Activated CD4-positive, CD25-positive, alpha-beta regulatory T cell treated with anti-CD3 and anti-CD28 coated beads, Interleukin-2, amount 50 U/mL, for 72 hours (primary cell): Measurements from ENCODE around the gene AXDND1.
"Not testable (repeated sequence)": the region's sequence is repeated elsewhere in the genome, so short reads cannot be mapped to it uniquely, and the experiment has no call there.

ENCODE experiments used
- DNase-seq: peaks from one replicate; pipeline ENCODE4 v3.0.0; 2021

The AXDND1 gene, protein sequence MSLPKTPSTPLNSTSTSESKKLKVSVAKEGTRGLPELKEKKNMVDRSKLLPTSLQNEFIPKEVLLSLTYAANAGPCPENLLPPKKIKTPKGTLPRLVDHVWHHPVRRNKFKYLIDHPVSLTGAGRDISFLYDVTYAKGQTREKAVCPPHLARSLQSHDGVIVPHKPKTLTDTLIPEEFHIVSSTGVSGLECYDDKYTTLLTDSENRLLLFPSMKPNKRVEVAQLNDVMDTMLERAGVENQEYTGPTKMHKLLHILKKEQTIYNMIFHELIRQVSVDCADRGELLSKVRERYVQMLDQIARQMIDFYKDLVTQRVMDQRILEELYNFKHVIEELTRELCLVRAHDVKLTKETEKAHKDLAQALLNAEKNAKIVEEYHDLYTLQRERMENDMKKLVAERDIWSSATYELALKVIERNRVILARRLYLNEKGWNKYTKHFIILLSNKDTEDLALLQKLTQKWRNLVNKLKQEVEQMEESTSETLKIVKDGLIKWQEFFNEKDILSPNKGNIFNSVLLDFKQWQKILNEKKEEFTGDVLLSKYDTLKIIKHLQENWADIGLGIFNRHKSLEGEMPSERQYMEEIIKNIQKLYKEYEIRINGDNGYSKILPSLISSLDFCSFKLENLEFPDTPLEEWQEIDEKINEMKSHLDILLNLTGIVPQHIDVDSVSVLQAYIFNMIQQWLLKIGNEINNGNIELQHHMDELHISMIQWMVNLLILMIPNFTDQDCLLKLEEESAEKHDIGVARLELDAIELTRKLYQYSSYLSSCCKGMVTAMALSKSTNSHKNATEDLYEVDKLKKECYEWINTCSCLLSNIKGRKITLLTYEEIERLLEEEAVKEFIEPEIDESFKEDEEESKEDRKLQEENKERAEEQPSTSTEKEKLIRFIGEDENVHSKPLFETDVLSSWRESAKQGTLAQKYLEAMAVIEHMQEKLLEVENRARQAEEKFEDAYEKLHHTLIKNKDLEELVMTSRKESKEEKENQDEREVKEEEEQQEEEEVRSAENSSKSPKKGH

GRCh38 chr1:179365342-179366092 lies at the start of gene AXDND1:
Gene AXDND1, plus strand, starts transcription at chr1:179365971. Its CDS starts 539 bp downstream, at chr1:179366510.
- DNase-seq: peak; percentile 88

DNA sequence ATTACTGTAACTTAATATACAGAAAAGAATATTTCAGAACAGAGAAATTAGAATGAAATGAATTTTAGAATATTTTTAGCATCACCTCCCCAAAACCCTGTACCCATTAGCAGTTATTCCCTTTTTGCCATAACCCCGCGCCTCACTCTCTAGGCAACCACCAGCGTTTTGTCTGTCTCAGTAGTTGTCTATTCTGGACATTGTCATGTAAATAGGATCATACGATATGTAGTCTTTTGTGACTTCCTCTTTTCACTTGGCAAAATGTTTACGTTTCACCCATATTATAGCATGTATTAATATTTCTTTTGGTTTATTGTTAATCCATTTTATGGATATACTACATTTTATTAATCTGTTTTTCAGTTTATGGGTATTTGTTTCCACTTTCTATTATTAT lies 47.3 kb upstream of the AXDND1 start:
- no peak for DNase-seq

DNA sequence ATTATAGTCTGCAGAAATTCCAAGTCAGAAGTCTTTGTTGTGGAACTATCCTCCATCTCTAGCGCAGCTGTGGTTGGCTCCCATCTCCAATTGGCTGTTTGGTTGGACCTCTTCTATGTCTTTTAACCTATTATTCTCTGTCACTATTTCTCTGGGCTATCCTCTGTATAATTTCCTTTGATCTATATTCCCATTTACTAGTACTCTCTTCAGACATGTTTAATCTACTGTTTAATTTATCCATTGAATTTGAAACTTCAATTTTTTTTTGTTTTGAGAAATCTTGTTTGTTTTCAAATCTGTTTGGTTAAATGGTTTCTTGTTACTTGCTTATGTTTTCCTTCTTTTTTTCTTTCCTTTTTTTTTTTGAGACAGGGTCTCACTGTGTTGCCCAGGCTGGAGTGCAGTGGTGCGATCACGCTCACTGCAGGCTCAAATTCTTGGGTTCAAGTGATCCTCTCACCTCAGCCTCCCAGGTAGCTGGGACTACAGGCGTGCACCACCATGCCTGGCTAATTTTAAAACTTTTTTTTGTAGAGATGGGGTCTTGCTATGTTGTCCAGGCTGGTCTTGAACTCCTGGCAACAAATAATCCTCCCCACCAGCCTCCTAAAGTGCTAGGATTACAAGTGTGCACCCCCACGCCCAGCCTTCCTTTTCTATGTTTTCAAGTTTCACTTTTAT lies 44.1 kb upstream of the AXDND1 start:
- no peak for DNase-seq

GRCh38 chr1:179322557-179322956 lies 43.2 kb upstream of the AXDND1 start:
- DNase-seq: no peak

- DNase-seq: no peak
Measured at GRCh38 chr1:179323436-179323835, 42.3 kb upstream of the AXDND1 start.

DNA sequence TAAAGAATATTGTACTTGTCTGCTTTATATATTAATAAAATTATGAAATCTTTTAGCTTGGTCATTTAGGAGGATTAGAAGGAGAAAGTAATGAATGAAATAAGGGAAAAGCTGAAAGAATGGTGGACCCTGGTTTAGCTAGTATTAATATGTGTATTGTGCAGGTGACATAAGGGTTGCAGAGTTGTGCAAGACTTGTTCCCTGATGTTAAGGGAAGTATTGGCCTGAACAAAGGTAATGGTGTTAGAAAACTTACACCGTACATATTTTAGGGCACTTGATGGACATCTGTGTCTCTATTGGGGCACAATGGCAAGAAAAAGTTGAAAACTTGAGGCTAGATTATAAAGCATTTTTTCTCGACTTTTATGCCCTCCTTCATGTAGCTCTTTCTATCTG lies 39.9 kb upstream of the AXDND1 start:
- no peak for DNase-seq

GRCh38 chr1:179326746-179327145 lies 39.0 kb upstream of the AXDND1 start:
- DNase-seq: no peak

- no peak for DNase-seq
Measured at GRCh38 chr1:179327196-179327595, 38.6 kb upstream of the AXDND1 start.

DNA sequence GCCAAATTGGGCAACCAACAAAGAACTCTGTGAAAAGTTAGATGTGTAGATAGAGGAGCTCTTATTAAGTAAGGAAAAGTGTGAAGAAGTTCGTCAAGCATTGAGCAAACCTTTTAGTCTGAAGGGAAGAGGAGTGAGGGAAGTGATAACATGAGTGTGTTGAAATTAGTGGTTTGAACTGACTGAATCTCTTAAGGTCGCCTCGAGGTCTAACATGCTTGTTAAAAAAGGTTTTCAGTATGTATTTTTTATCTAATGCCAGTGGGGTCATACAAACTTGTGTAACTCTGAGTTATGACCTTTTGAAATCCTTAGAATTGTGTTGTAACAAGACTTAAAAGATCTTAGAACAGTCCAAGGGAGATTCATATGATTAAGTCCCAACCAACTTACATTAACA lies 38.1 kb upstream of the AXDND1 start:
- DNase-seq: no peak

GRCh38 chr1:179329862-179330261 lies 35.9 kb upstream of the AXDND1 start:
- no peak for DNase-seq

- DNase-seq: no peak
Measured at GRCh38 chr1:179334440-179334839, 31.3 kb upstream of the AXDND1 start.

DNA sequence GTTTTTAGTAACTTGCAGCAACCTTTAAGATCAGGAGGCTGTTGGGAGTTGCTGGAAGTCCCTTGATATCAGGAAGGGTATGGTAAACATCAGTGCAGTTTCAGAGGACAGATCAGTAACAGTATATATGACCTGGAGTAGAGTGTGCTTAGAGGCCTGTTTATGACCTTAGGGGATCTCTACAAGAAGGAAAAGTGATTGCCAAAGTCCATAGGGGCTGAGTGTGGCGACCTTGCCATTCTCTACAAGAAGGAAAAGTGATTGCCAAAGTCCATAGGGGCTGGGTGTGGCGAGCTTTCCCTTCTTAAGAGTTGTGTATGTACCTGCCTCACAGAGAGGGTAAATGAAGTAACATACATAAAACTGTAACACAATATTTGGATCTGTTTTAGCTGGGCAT lies 28.5 kb upstream of the AXDND1 start:
- DNase-seq: no peak

GRCh38 chr1:179337942-179338560 lies 27.7 kb upstream of the AXDND1 start:
- DNase-seq: no peak

GRCh38 chr1:179340918-179341317 lies 24.9 kb upstream of the AXDND1 start:
- no peak for DNase-seq

DNA sequence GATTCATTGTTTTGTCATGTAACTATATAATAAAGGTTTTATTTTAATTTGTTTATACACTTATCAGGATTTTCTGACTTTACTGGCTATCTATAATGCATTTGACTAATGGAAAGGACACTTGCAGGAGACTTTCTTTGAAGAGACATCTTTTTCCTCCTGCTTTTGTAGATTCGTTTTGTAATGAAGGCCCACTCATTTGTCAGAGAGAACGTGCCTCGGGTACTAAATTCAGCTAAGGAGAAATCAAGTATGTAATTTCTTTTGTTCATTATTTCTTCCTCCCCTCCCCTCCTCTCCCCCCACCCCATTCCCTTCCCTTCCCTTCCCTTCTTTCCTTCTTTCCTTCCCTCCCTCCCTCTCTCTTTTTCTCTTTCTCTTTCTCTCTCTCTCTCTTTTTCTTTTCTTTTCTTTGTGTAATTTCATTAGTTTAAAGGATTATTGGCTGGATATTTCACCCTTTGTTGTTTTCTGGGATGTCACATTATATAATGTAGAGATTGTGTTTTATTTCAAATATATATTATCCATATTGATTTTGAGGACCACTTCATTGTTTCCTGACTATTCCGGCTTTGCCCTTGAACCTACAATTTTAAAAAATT lies 23.7 kb upstream of the AXDND1 start:
- DNase-seq: no peak

GRCh38 chr1:179342740-179343404 lies 22.9 kb upstream of the AXDND1 start:
- no peak for DNase-seq

DNA sequence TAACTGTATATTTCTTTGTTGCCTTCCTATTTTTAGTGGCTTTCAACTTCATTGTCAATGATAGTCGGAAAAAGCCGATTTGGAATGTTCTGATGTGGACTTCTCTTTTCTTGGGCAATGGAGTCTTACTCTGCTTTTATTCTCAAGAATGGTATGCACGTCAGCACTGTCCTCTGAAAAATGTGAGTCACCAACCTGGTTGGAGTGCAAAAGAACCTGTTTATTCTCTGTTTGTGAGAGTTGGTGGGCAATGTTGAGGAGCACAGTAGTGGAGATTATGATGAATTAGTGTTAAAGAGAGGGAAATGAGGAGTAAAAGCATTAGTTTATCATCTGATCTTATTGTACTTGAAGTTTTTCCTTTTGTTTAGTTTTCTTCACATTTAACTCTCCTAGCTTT lies 14.5 kb upstream of the AXDND1 start:
- no peak for DNase-seq

- no peak for DNase-seq
Measured at GRCh38 chr1:179352236-179352635, 13.5 kb upstream of the AXDND1 start.

GRCh38 chr1:179353546-179353945 lies 12.2 kb upstream of the AXDND1 start:
- no peak for DNase-seq

DNA sequence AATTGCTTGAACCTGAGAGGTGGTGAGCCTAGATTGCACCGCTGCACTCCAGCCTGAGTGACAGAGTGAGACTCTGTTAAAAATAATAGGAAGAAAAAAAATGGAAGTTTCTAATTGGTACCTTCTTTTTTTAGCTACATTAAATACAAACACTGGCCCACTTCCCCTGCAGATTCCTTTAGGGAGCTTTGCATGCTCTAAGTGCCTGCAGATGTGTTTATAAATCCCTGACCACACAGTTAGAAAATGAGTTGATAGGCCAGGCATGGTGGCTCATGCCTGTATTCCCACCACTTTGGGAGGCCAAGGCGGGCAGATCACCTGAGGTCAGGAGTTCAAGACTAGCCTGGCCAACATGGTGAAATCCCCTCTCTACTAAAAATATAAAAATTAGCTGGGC lies 4.1 kb upstream of the AXDND1 start:
- not testable (repeated sequence) for DNase-seq
